ENCODE measurements around the gene RGS10.
"Not testable (repeated sequence)": the region's sequence is repeated elsewhere in the genome, so short reads cannot be mapped to it uniquely, and the experiment has no call there.

RGS10 gene

GRCh38 chr10:119469325-119469707 lies 73.2 kb downstream of the RGS10 start:
- DNase-seq: no peak
- TF ChIP-seq GATA1 (IDR thresholded peaks at IDR 0.05; ENCODE audit: low read depth, low read length): no peak
- TF ChIP-seq POLR2A (IDR thresholded peaks at IDR 0.05; ENCODE audit: low read length): no peak

DNA sequence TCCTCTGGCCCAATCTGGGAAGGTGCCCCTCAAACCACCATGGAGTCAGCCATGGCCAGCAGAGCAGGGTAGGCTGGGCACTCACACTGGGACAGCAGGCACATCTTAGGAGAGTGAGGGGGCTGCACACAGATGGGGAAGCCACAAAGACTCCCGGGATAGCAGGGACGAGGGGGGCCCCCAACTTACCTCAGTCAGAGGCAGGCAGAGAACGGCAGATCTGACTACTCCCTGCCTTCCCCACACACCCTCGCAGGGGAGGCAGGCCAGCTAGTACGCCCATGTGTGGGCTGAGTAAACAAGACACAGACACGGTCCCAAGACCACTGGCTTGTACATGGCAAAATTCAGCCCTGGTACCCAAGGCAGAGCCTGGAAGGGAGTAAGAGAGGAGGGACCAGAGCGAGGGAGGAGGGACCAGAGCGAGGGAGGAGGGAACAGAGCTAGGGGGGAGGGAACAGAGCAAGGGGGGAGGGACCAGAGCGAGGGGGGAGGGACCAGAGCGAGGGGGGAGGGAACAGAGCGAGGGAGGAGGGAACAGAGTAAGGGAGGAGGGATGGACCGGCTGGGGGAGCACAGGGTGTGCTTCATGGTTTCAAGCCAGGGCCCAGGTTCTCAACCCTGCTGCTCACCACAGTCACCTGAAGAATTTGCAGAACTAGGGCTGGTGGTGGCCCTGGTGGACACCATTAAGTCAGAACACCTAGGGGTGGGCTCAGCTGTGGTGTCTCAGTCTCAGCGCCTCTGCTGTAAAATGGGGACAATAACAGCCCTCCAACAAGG lies 73.8 kb downstream of the RGS10 start:
- TF ChIP-seq GATA1 (IDR thresholded peaks at IDR 0.05; ENCODE audit: low read depth, low read length) (no peak), POLR2A (IDR thresholded peaks at IDR 0.05; ENCODE audit: low read length) (no peak)
- DNase-seq: no peak

DNA sequence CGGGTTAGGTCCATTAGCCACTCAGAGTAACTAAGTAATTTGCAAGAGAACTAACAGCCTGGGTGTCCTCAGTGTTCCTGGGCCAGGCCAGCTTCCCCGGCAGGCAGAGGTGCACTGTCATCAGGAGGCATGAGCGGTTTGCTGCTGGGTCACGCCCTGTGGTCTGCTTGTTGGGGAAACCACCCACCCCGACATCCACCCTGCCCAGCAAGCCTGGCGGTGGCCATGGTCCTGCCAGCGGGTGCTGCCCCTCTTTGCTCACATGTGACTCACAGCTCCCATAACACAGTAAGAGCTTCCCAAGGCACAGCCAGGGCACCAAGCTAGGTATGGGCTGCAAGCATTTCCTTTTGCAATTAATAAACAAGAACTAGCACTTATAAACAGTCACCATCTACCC lies 75.9 kb downstream of the RGS10 start:
- TF ChIP-seq GATA1 (IDR thresholded peaks at IDR 0.05; ENCODE audit: low read depth, low read length) (no peak), POLR2A (IDR thresholded peaks at IDR 0.05; ENCODE audit: low read length) (no peak)
- DNase-seq: peak; percentile 29 to 37

- TF ChIP-seq GATA1 (IDR thresholded peaks at IDR 0.05; ENCODE audit: low read depth, low read length) (no peak), POLR2A (IDR thresholded peaks at IDR 0.05; ENCODE audit: low read length) (no peak)
- no peak for DNase-seq
These were observed 76.4 kb downstream of the RGS10 start for GRCh38 chr10:119466076-119466475.

DNA sequence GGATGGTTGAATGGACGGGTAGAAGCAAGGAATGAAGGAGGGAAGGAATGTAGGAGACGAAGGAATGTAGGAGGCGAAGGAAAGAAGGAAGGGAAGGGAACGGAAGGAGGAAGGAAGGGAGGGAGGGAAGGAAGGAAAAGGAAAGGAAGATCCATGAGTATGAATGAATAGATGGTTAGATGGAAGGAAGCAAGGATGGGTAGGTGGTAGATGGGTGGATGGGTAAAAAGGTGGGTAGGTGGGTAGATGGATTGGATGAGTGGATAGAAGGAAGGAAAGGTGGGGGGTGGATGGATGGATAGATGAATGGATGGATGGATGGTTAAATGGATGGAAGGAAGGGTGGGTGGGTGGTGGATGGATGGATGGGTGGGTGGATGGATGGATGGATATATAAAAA lies 77.4 kb downstream of the RGS10 start:
- TF ChIP-seq POLR2A (IDR thresholded peaks at IDR 0.05; ENCODE audit: low read length) (no peak), GATA1 (IDR thresholded peaks at IDR 0.05; ENCODE audit: low read depth, low read length) (no peak)
- no peak for DNase-seq

DNA sequence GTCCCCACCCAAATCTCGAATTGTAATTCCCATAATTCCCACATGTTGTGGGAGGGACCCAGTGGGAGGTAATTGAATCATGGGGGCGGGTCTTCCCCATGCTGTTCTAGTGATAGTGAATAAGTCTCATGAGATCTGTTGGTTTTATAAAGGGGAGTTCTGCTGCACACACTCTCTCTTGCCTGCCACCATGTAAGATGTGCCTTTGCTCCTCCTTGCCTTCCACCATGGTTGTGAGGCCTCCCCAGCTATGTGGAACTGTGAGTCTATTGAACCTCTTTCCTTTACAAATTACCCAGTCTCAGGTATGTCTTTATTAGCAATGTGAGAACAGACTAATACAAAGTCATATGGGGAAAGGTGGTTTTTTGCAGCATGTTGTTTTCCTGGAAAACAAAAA lies 79.3 kb downstream of the RGS10 start:
- not testable (repeated sequence) for DNase-seq

- no peak for DNase-seq
- no peak for TF ChIP-seq POLR2A (IDR thresholded peaks at IDR 0.05; ENCODE audit: low read length)
- no peak for TF ChIP-seq GATA1 (IDR thresholded peaks at IDR 0.05; ENCODE audit: low read depth, low read length)
These were observed 79.7 kb downstream of the RGS10 start for GRCh38 chr10:119462773-119463172.

GRCh38 chr10:119461923-119462322 lies 80.6 kb downstream of the RGS10 start:
- DNase-seq: no peak
- TF ChIP-seq GATA1 (IDR thresholded peaks at IDR 0.05; ENCODE audit: low read depth, low read length) (no peak), POLR2A (IDR thresholded peaks at IDR 0.05; ENCODE audit: low read length) (no peak)

- no peak for DNase-seq
These were observed 81.1 kb downstream of the RGS10 start for GRCh38 chr10:119461380-119461779.

GRCh38 chr10:119460369-119461195 lies 81.9 kb downstream of the RGS10 start:
- no peak for TF ChIP-seq GATA1 (IDR thresholded peaks at IDR 0.05; ENCODE audit: low read depth, low read length)
- no peak for TF ChIP-seq POLR2A (IDR thresholded peaks at IDR 0.05; ENCODE audit: low read length)
- DNase-seq: no peak

More at GRCh38 chr10:119461380-119461779, 81.1 kb downstream of the RGS10 start:
- no peak for TF ChIP-seq POLR2A (IDR thresholded peaks at IDR 0.05; ENCODE audit: low read length)
- TF ChIP-seq GATA1 (IDR thresholded peaks at IDR 0.05; ENCODE audit: low read depth, low read length): no peak

- no peak for TF ChIP-seq POLR2A (IDR thresholded peaks at IDR 0.05; ENCODE audit: low read length)
- no peak for TF ChIP-seq GATA1 (IDR thresholded peaks at IDR 0.05; ENCODE audit: low read depth, low read length)
- DNase-seq: no peak
These were observed 82.7 kb downstream of the RGS10 start for GRCh38 chr10:119459681-119460340.

DNA sequence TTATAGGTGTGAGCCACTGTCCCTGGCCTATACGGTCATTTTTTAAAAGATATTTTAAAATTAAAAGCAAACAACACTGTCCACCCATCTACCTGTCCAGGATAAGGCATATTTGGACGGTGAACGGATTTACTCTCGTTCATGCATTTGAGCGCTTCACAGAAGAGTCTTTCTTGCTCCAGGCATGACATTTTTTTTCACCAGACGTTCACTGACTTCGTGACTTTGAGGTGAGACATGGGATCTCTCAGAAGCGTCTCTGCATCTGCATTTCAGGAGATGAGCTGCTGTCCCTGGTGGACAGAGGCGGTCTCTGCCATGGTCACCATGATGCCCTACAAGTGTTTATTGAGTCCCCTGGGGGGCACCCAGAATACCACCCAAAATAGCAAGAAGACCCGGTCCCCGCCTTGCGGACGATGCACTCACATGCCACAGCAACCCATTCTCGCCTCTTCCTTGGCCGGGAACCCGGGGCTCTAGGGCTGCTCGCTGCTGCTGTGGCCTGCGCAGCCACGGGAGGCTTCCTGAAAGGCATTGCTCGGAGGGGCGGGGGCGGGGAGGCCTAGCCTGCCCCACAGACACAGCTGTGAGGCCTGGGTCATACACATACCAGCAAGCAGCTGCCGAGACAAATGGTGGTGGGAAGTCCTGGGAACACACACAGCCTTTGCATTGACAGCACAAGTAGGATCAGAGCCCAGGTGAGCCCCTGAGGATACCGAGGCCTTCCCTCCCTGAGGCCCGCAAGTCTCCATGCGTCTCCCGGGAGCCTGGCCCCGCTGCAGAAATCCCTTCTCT lies 84.4 kb downstream of the RGS10 start:
- DNase-seq: no peak
- no peak for TF ChIP-seq POLR2A (IDR thresholded peaks at IDR 0.05; ENCODE audit: low read length)
- no peak for TF ChIP-seq GATA1 (IDR thresholded peaks at IDR 0.05; ENCODE audit: low read depth, low read length)

DNA sequence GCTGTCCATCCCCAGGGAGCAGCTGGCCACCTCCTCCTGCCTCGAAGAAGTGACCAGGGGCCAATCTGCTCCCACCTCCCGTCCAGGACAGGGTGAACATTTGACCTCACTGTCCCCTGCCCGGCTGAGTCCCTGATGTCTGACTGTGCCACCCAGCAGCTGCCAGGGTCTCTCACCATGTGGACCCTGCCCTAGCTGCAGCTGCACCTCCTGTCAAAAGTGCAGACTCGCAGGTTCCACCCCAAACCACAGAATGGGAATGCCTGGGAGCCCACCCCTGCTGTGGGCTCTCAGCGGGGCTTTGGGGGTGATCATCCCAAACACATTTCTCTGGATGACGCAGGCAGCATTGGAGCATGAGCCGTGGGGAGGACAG lies 86.1 kb downstream of the RGS10 start:
- TF ChIP-seq GATA1 (IDR thresholded peaks at IDR 0.05; ENCODE audit: low read depth, low read length): no peak
- no peak for DNase-seq
